ENCODE results near the gene ABCA6.
"Not testable (repeated sequence)": the region's sequence is repeated elsewhere in the genome, so short reads cannot be mapped to it uniquely, and the experiment has no call there.

ABCA6 gene

GRCh38 chr17:69130627-69131296 is 10.9 kb downstream of the ABCA6 start:
- FAIRE-seq = no peak

- no peak for FAIRE-seq
Measured at GRCh38 chr17:69123626-69124025, 18.1 kb downstream of the ABCA6 start.

GRCh38 chr17:69122065-69122464 is 19.6 kb downstream of the ABCA6 start:
- FAIRE-seq = no peak

GRCh38 chr17:69117855-69118784 is 23.6 kb downstream of the ABCA6 start:
- no peak for FAIRE-seq

GRCh38 chr17:69111794-69112193 is 29.9 kb downstream of the ABCA6 start:
- no peak for FAIRE-seq

- FAIRE-seq = no peak
Measured at GRCh38 chr17:69105907-69106730, 35.6 kb downstream of the ABCA6 start.

- FAIRE-seq = no peak
Measured at GRCh38 chr17:69103557-69104233, 38.0 kb downstream of the ABCA6 start.

- FAIRE-seq = no peak
Measured at GRCh38 chr17:69098625-69099024, 43.1 kb downstream of the ABCA6 start.

GRCh38 chr17:69096541-69096940 is 45.2 kb downstream of the ABCA6 start:
- FAIRE-seq = no peak

- FAIRE-seq = no peak
Measured at GRCh38 chr17:69093995-69094394, 47.7 kb downstream of the ABCA6 start.

- FAIRE-seq = no peak
Measured at GRCh38 chr17:69093279-69093789, 48.4 kb downstream of the ABCA6 start.

GRCh38 chr17:69090365-69090764 is 51.3 kb downstream of the ABCA6 start:
- FAIRE-seq = no peak

GRCh38 chr17:69088643-69089200 is 53.0 kb downstream of the ABCA6 start:
- no peak for FAIRE-seq

GRCh38 chr17:69086641-69087040 is 55.1 kb downstream of the ABCA6 start:
- FAIRE-seq = no peak

- FAIRE-seq = no peak
Measured at GRCh38 chr17:69084911-69085310, 56.8 kb downstream of the ABCA6 start.

GRCh38 chr17:69082696-69083095 is 59.0 kb downstream of the ABCA6 start:
- FAIRE-seq = no peak

- FAIRE-seq = no peak
Measured at GRCh38 chr17:69078864-69079263, 62.8 kb downstream of the ABCA6 start.

GRCh38 chr17:69075823-69076222 is 65.9 kb downstream of the ABCA6 start:
- FAIRE-seq = no peak

- not testable (repeated sequence) for FAIRE-seq
Measured at GRCh38 chr17:69073392-69073791, 68.3 kb downstream of the ABCA6 start.

GRCh38 chr17:69072803-69073256 is 68.9 kb downstream of the ABCA6 start:
- FAIRE-seq = not testable (repeated sequence)

- FAIRE-seq = not testable (repeated sequence)
Measured at GRCh38 chr17:69071233-69071586, 70.5 kb downstream of the ABCA6 start.
